PC-3 (cell line): Measurements from ENCODE around the gene CRISPLD2. TPM values are rescaled to one million over a fixed set of nuclear protein-coding genes. Genes with fewer than 3 reads are reported as not detected.

ENCODE experiments used
- ATAC-seq: fragments of 200-7000 bp; cut with Tn5 transposase; 2 replicates; pipeline ENCODE4 v1.9.1; 2020; ENCODE audit warnings: mild to moderate bottlenecking, moderate library complexity
- BruUV-seq: library from RNA; stranded (reverse); fragments of 400-500 nt; replicated peaks from 2 replicates; lab custom pipeline; 2021; lab: Mats Ljungman, UMichigan
- CTCF ChIA-PET: fragments of 300-600 bp; sonication (Branson Sonifier 250); formaldehyde crosslinking; loops from one replicate; lab custom pipeline; 2022; ENCODE audit warnings: antibody characterized with exemption; lab: Charles Lee
- POLR2A ChIA-PET: fragments of 300-600 bp; sonication (Branson Sonifier 250); formaldehyde crosslinking; loops from one replicate; lab custom pipeline; 2022; ENCODE audit warnings: antibody characterized with exemption; ENCODE audit not compliant: unreplicated experiment; lab: Charles Lee
- DNase-seq: peaks from one replicate; pipeline ENCODE4 v3.0.0-alpha.2; 2015
- H2AFZ ChIP-seq: fragments of 300-600 bp; sonication (generic); 2 replicates; pipeline ENCODE4 v1.6.0; 2016; ENCODE audit warnings: antibody characterized with exemption, low read length
- H3F3A ChIP-seq: fragments of 300-600 bp; sonication (generic); one replicate; pipeline ENCODE4 v1.6.0; 2017; ENCODE audit warnings: antibody characterized with exemption, low read length, control low read depth, mild to moderate bottlenecking; ENCODE audit not compliant: unreplicated experiment
- H3K27ac ChIP-seq: fragments of 300-600 bp; sonication (generic); 2 replicates; pipeline ENCODE4 v1.5.1; 2016; ENCODE audit warnings: mild to moderate bottlenecking, low read length
- H3K27me3 ChIP-seq: fragments of 300-600 bp; sonication (generic); 2 replicates; pipeline ENCODE4 v1.6.1; 2016; ENCODE audit warnings: low read length, mixed read lengths
- H3K36me3 ChIP-seq: fragments of 300-600 bp; sonication (generic); 2 replicates; pipeline ENCODE4 v1.6.1; 2016; ENCODE audit warnings: low read depth, mixed run types, low read length, mixed read lengths
- H3K4me1 ChIP-seq: fragments of 300-600 bp; sonication (generic); 2 replicates; pipeline ENCODE4 v1.5.1; 2016; ENCODE audit warnings: low read length; ENCODE audit not compliant: insufficient read depth
- H3K4me2 ChIP-seq: fragments of 300-600 bp; sonication (generic); 2 replicates; pipeline ENCODE4 v1.6.0; 2016; ENCODE audit warnings: low read length
- H3K4me3 ChIP-seq: fragments of 300-600 bp; sonication (generic); 2 replicates; pipeline ENCODE4 v1.5.1; 2016; ENCODE audit warnings: mild to moderate bottlenecking, low read length, mixed read lengths
- H3K79me2 ChIP-seq: fragments of 300-600 bp; sonication (generic); 2 replicates; pipeline ENCODE4 v1.6.1; 2017; ENCODE audit warnings: low read length, mixed read lengths
- H3K9ac ChIP-seq: fragments of 300-600 bp; sonication (generic); 2 replicates; pipeline ENCODE4 v1.6.0; 2016; ENCODE audit warnings: mild to moderate bottlenecking, low read length
- H3K9me2 ChIP-seq: fragments of 300-600 bp; sonication (generic); replicated peaks from 2 replicates; pipeline ENCODE4 v1.6.1; 2016; ENCODE audit warnings: mixed run types, low read length, mixed read lengths
- H3K9me3 ChIP-seq: fragments of 300-600 bp; sonication (generic); 2 replicates; pipeline ENCODE4 v1.6.1; 2016; ENCODE audit warnings: low read length, mixed read lengths
- H4K20me1 ChIP-seq: fragments of 300-600 bp; sonication (generic); 2 replicates; pipeline ENCODE4 v1.6.1; 2016; ENCODE audit warnings: low read length, mixed read lengths
- EZH2 ChIP-seq: fragments of 300-600 bp; sonication (generic); IDR thresholded peaks from one replicate; pipeline ENCODE4 v1.6.1; 2017; ENCODE audit warnings: antibody characterized with exemption, mild to moderate bottlenecking, low read length; ENCODE audit not compliant: unreplicated experiment
- EZH2phosphoT487 ChIP-seq: fragments of 300-600 bp; sonication (generic); IDR thresholded peaks from 2 replicates; pipeline ENCODE4 v1.6.1; 2018; ENCODE audit warnings: mild to moderate bottlenecking, antibody characterized with exemption, low read length, borderline replicate concordance
- intact Hi-C: fragments of 100-400 bp; cut with micrococcal nuclease; formaldehyde crosslinking; loops from 2 replicates; pipeline ENCODE4 v1.9.0; 2023
- total RNA-seq: library from RNA; depleted of rRNA; stranded (reverse); fragments of >200 nt; gene quantifications from 2 replicates; pipeline ENCODE4 v1.2.3, GENCODE V29; 2014
- TF ChIP-seq, protein P1 (sequence below): fragments of 300-600 bp; sonication (generic); conservative IDR thresholded peaks from 2 replicates; pipeline ENCODE4 v1.5.1; 2017; ENCODE audit warnings: antibody characterized with exemption, low read depth, mild to moderate bottlenecking, low read length

The CRISPLD2 gene
- total RNA-seq, 1 experiment from 2014 or later: 2.8 TPM

DNA sequence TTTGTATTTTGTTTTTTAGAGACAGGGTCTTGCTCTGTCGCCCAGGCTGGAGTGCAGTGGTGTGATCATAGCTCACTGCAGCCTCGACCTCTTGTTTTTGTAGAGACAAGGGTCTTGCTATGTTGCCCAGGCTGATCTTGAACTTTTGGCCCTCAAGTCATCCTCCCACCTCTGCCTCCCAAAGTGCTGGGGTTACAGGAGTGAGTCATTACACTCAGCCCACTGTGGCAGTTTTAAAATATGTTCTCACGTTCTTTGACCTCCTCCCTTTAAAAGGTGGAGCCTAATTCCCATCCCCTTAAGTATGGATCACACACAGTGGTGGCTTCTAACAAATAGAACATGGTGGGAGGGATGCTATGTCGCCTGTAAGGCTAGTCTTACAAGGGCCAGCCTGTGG lies 123.8 kb downstream of the CRISPLD2 start:
- no peak for TF ChIP-seq EZH2
- no peaks in the 10 kb centered on the region for H3K9me2 ChIP-seq
- H3K36me3 ChIP-seq: no peaks in the 10 kb centered on the region
- no peak overlapping the region for H2AFZ ChIP-seq
- ChIA-PET POLR2A (no interaction called here), CTCF (no interaction called here)
- no peaks in the 10 kb centered on the region for H3F3A ChIP-seq
- DNase-seq (no peak), ATAC-seq (no peak)
- H3K79me2 ChIP-seq: no peaks in the 10 kb centered on the region
- no peaks in the 10 kb centered on the region for H3K4me1 ChIP-seq
- H3K9me3 ChIP-seq: no peaks in the 10 kb centered on the region
- no TSS peak for BruUV-seq
- no peak overlapping the region for H3K4me2 ChIP-seq
- intact Hi-C loops: no loop called here
- H3K27ac ChIP-seq: no peak overlapping the region
- no peak overlapping the region for H3K9ac ChIP-seq
- no peaks in the 10 kb centered on the region for H4K20me1 ChIP-seq
- no peak overlapping the region for H3K4me3 ChIP-seq
- no peaks in the 10 kb centered on the region for H3K27me3 ChIP-seq

DNA sequence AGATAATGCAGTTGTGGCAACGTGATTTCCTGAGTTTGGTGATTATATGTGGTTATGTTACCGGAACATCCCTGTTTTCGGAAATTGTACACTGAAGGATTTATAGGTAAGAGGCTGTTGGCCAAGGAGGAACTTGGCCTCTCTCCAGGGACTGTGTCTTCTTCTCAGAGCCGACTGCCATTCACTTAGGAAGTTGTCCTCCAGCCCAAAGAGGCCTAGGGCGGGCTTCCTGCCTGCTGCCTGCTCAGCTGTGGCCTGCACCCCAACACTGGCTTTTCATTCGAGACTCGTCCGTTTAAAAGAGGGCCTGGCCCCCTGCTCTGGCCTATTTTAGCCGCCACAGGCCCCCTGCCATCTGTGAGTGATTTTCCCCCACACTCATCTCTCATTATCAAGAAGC lies 127.2 kb downstream of the CRISPLD2 start:
- Histone ChIP-seq H4K20me1 (no peaks in the 10 kb centered on the region), H3F3A (no peaks in the 10 kb centered on the region), H3K9me2 (no peaks in the 10 kb centered on the region), H2AFZ (no peak overlapping the region), H3K79me2 (no peaks in the 10 kb centered on the region), H3K4me1 (no peaks in the 10 kb centered on the region), H3K27ac (no peak overlapping the region), H3K27me3 (no peaks in the 10 kb centered on the region), H3K36me3 (no peaks in the 10 kb centered on the region), H3K9ac (no peak overlapping the region), H3K9me3 (no peaks in the 10 kb centered on the region), H3K4me2 (no peak overlapping the region), H3K4me3 (no peak overlapping the region)
- BruUV-seq: no TSS peak
- no peak for DNase-seq
- intact Hi-C loops: no loop called here
- TF ChIP-seq EZH2 (no peak), EZH2phosphoT487 (no peak)
- TF ChIP-seq, protein P1, sequence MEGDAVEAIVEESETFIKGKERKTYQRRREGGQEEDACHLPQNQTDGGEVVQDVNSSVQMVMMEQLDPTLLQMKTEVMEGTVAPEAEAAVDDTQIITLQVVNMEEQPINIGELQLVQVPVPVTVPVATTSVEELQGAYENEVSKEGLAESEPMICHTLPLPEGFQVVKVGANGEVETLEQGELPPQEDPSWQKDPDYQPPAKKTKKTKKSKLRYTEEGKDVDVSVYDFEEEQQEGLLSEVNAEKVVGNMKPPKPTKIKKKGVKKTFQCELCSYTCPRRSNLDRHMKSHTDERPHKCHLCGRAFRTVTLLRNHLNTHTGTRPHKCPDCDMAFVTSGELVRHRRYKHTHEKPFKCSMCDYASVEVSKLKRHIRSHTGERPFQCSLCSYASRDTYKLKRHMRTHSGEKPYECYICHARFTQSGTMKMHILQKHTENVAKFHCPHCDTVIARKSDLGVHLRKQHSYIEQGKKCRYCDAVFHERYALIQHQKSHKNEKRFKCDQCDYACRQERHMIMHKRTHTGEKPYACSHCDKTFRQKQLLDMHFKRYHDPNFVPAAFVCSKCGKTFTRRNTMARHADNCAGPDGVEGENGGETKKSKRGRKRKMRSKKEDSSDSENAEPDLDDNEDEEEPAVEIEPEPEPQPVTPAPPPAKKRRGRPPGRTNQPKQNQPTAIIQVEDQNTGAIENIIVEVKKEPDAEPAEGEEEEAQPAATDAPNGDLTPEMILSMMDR: no peak
- ChIA-PET POLR2A (no interaction called here), CTCF (no interaction called here)
- no peak for ATAC-seq

DNA sequence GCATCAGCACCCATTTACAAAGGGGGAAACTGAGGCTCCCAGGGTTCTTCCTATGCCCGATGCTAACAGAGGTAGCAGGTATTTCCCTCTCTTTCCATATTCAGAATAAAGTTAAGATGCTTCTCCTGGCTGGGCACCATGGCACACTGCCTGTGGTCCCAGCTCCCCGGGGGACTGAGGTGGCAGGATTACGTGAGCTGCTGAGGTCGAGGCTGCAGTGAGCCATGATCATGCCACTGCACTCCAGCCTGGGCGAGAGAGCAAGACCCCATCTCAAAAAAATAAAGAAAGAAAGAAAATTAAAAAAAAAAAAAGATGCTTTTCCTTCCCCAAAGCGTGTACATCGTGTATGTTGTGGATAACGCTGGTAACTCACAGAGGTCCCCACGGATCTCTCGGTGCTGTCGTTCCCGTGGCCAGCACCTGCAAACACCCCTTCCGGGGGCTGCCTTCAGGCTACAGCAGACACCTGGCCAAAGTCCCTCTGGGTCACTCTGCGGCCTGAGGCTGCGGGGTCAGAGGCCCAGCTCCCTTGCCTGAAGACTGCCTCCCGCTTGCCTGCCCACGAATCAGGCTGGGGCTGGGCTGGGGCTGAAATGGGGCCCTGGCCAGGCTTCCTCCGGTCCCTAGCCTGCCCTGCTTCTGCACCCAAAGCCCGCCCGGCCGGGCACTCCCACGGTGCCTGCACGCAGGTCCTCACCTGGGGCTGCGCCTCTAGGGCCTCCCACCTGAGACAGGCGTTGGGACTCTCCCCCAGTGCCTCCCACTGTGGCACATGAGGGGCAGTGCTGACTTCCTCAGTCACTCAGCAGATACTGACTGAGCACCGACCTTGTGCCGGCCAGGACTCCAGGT lies 128.4 kb downstream of the CRISPLD2 start:
- Histone ChIP-seq H3K9me3 (no peaks in the 10 kb centered on the region), H3K79me2 (no peaks in the 10 kb centered on the region), H3K27ac (no peak overlapping the region), H3K36me3 (no peaks in the 10 kb centered on the region), H3K9ac (no peak overlapping the region), H3K4me3 (no peak overlapping the region), H3K4me2 (no peak overlapping the region), H3F3A (no peaks in the 10 kb centered on the region), H4K20me1 (no peaks in the 10 kb centered on the region), H3K4me1 (no peaks in the 10 kb centered on the region), H2AFZ (no peak overlapping the region), H3K27me3 (no peaks in the 10 kb centered on the region), H3K9me2 (no peaks in the 10 kb centered on the region)
- CTCF ChIA-PET: no interaction called here
- DNase-seq: no peak
- intact Hi-C loops: no loop called here
- TF ChIP-seq, protein P1: no peak
- TF ChIP-seq EZH2phosphoT487: no peak
- TF ChIP-seq EZH2: no peak
- no TSS peak for BruUV-seq
- ATAC-seq: no peak
- POLR2A ChIA-PET: no interaction called here
